HCT116 (cell line): ENCODE results near the gene MST1. TPM values are rescaled to one million over a fixed set of nuclear protein-coding genes. Genes with fewer than 3 reads are reported as not detected.

Source experiments
- ATAC-seq: fragments of 200-7000 bp; cut with Tn5 transposase; 2 replicates; pipeline ENCODE4 v1.9.1; 2020; ENCODE audit warnings: mild to moderate bottlenecking, moderate library complexity
- BruUV-seq: library from RNA; stranded (reverse); fragments of 400-500 nt; replicated peaks from 2 replicates; lab custom pipeline; 2021; lab: Mats Ljungman, UMichigan
- CTCF ChIA-PET: fragments of 300-600 bp; sonication (Branson Sonifier 250); formaldehyde crosslinking; loops from one replicate; lab custom pipeline; 2021; ENCODE audit warnings: antibody characterized with exemption; lab: Charles Lee
- POLR2A ChIA-PET: fragments of 300-600, 350-600 bp; sonication (Branson Sonifier 250); formaldehyde crosslinking; loops from one replicate; lab custom pipeline; 2021; ENCODE audit warnings: antibody characterized with exemption; lab: Charles Lee
- RAD21 ChIA-PET, 2 experiments: fragments of 300-600 bp; sonication (Branson Sonifier 250); formaldehyde crosslinking; loops; one replicate each; lab custom pipeline; 2023; ENCODE audit warnings: low total read pairs in 2 of 2; ENCODE audit not compliant: uncharacterized antibody in 2 of 2, unreplicated experiment in 2 of 2, low non-redundant PET in 1 of 2; lab: Charles Lee
- DNase-seq: peaks from one replicate; pipeline ENCODE4 v3.0.0-alpha.2; 2010; ENCODE audit warnings: low read depth, low spot score
- H2AFZ ChIP-seq: fragments of 200-600 bp; shearing (Covaris generic), sonication (generic); 2 replicates; pipeline ENCODE4 v1.6.1; 2017; ENCODE audit warnings: low read depth, mixed run types, mixed read lengths, antibody characterized with exemption, low read length; ENCODE audit not compliant: poor library complexity, severe bottlenecking
- H3K27ac ChIP-seq: 2 replicates; pipeline ENCODE4 v1.5.1; 2012; ENCODE audit warnings: low read depth, low read length
- H3K27me3 ChIP-seq: fragments of 200-600 bp; sonication (generic); 2 replicates; pipeline ENCODE4 v1.6.1; 2016; ENCODE audit warnings: mixed run types, low read length, mixed read lengths; ENCODE audit not compliant: insufficient read depth
- H3K36me3 ChIP-seq, 2 experiments: fragments of 200-500 bp in 1 of 2; fragments of 200-600 bp in 1 of 2; sonication (Bioruptor generic) in 1 of 2; sonication (generic) in 1 of 2; 2 replicates each; pipeline versions ENCODE4 v1.5.1 to v1.6.1; 2014 to 2016; ENCODE audit warnings: low read length in 2 of 2, inconsistent platforms in 1 of 2, mixed read lengths in 1 of 2, mixed run types in 1 of 2; ENCODE audit not compliant: insufficient read depth in 2 of 2, control insufficient read depth in 1 of 2
- H3K4me1 ChIP-seq, 2 experiments: fragments of 200-600 bp in 1 of 2; sonication (generic) in 1 of 2; 2 replicates each; pipeline versions ENCODE4 v1.5.1 to v1.6.1; 2012 to 2017; ENCODE audit warnings: low read length in 2 of 2, inconsistent platforms in 1 of 2, mild to moderate bottlenecking in 1 of 2, mixed read lengths in 1 of 2, mixed run types in 1 of 2, moderate library complexity in 1 of 2; ENCODE audit not compliant: insufficient read depth in 2 of 2, control insufficient read depth in 1 of 2
- H3K4me2 ChIP-seq: fragments of 200-600 bp; sonication (generic); 2 replicates; pipeline ENCODE4 v1.6.1; 2017; ENCODE audit warnings: mixed run types, low read length, mixed read lengths
- H3K4me3 ChIP-seq, 2 experiments: fragments of 200-600 bp in 1 of 2; sonication (generic) in 1 of 2; replicated peaks in 1 of 2; 2 replicates each; pipeline ENCODE4 v1.5.1; 2011 to 2016; ENCODE audit warnings: low read length in 2 of 2, control low read depth in 1 of 2, low read depth in 1 of 2, mild to moderate bottlenecking in 1 of 2, mixed read lengths in 1 of 2, mixed run types in 1 of 2
- H3K79me2 ChIP-seq: fragments of 200-600 bp; sonication (generic); 2 replicates; pipeline ENCODE4 v1.6.1; 2017; ENCODE audit warnings: mild to moderate bottlenecking, mixed run types, low read length, moderate library complexity, mixed read lengths; ENCODE audit not compliant: insufficient read depth
- H3K9ac ChIP-seq: fragments of 200-600 bp; sonication (generic); 2 replicates; pipeline ENCODE4 v1.6.1; 2016; ENCODE audit warnings: low read length, mixed read lengths
- H3K9me2 ChIP-seq: fragments of 200-600 bp; sonication (generic), shearing (Covaris generic); 2 replicates; pipeline ENCODE4 v1.6.1; 2017; ENCODE audit warnings: mixed run types, mild to moderate bottlenecking, moderate library complexity; ENCODE audit not compliant: insufficient read depth
- H3K9me3 ChIP-seq, 2 experiments: fragments of 200-500 bp in 1 of 2; fragments of 200-600 bp in 1 of 2; sonication (Bioruptor generic) in 1 of 2; sonication (generic) in 1 of 2; 2 replicates each; pipeline ENCODE4 v1.6.1; 2014 to 2017; ENCODE audit warnings: low read length in 2 of 2, mixed read lengths in 2 of 2, inconsistent platforms in 1 of 2, low read depth in 1 of 2, mild to moderate bottlenecking in 1 of 2, mixed run types in 1 of 2, moderate library complexity in 1 of 2; ENCODE audit not compliant: control insufficient read depth in 1 of 2, insufficient read depth in 1 of 2
- H4K20me1 ChIP-seq: fragments of 200-600 bp; sonication (generic), shearing (Covaris generic); 2 replicates; pipeline ENCODE4 v1.6.1; 2017; ENCODE audit warnings: mixed run types, mild to moderate bottlenecking, moderate library complexity; ENCODE audit not compliant: insufficient read depth
- ELF1 ChIP-seq: IDR thresholded peaks from 2 replicates; pipeline ENCODE4 v1.6.1; 2012; ENCODE audit warnings: low read depth, borderline replicate concordance
- FOSL1 ChIP-seq: IDR thresholded peaks from 2 replicates; pipeline ENCODE4 v1.6.1; 2012; ENCODE audit warnings: low read depth
- POLR2AphosphoS5 ChIP-seq: IDR thresholded peaks from 2 replicates; pipeline ENCODE4 v1.6.1; 2011; ENCODE audit warnings: mild to moderate bottlenecking, low read depth, low read length, moderate library complexity
- SP1 ChIP-seq: IDR thresholded peaks from 2 replicates; pipeline ENCODE4 v1.6.1; 2012; ENCODE audit warnings: low read depth
- SRF ChIP-seq: IDR thresholded peaks from 2 replicates; pipeline ENCODE4 v1.6.1; 2012; ENCODE audit warnings: low read depth
- YY1 ChIP-seq: IDR thresholded peaks from 2 replicates; pipeline ENCODE4 v1.6.1; 2011; ENCODE audit warnings: low read length, low read depth, moderate library complexity, mild to moderate bottlenecking; ENCODE audit not compliant: insufficient replicate concordance; ENCODE audit errors: extremely low read depth
- ZFX ChIP-seq: fragments of 450-650 bp; IDR thresholded peaks from 2 replicates; pipeline ENCODE4 v1.6.1; 2017
- ZNF274 ChIP-seq: fragments of 200-500 bp; sonication (Bioruptor generic); IDR thresholded peaks from 2 replicates; pipeline ENCODE4 v1.6.1; 2014; ENCODE audit warnings: mild to moderate bottlenecking, low read depth, low read length, inconsistent platforms
- intact Hi-C: fragments of 100-400 bp; cut with micrococcal nuclease; formaldehyde crosslinking; loops from 2 replicates; pipeline ENCODE4 v1.10.0; 2022
- total RNA-seq: library from RNA; stranded (reverse); gene quantifications from one replicate; pipeline ENCODE4 v1.2.1, GENCODE V29; 2021; ENCODE audit not compliant: unreplicated experiment
- TF ChIP-seq, protein P1 (sequence below): IDR thresholded peaks from 2 replicates; pipeline ENCODE4 v1.6.1; 2012
- TF ChIP-seq, protein P2 (sequence below), 3 experiments: fragments of 200-600 bp in 1 of 3; sonication (generic) in 1 of 3; IDR thresholded peaks in 2 of 3; conservative IDR thresholded peaks in 1 of 3; 2 replicates each; pipeline ENCODE4 v1.5.1; 2012 to 2017; ENCODE audit warnings: low read depth in 2 of 3, low read length in 2 of 3, antibody characterized with exemption in 1 of 3, borderline replicate concordance in 1 of 3, control low read depth in 1 of 3, mild to moderate bottlenecking in 1 of 3, mixed read lengths in 1 of 3, mixed run types in 1 of 3, moderate library complexity in 1 of 3; ENCODE audit not compliant: insufficient read depth in 1 of 3
- TF ChIP-seq, protein P3 (sequence below): IDR thresholded peaks from 2 replicates; pipeline ENCODE4 v1.6.1; 2012; ENCODE audit warnings: low read depth
- TF ChIP-seq, protein P4 (sequence below): IDR thresholded peaks from 2 replicates; pipeline ENCODE4 v1.6.1; 2011; ENCODE audit warnings: mild to moderate bottlenecking, low read length, moderate library complexity; ENCODE audit not compliant: insufficient replicate concordance; ENCODE audit errors: extremely low read depth

MST1 gene
- total RNA-seq, 1 experiment from 2014 or later: 15.4 TPM

DNA sequence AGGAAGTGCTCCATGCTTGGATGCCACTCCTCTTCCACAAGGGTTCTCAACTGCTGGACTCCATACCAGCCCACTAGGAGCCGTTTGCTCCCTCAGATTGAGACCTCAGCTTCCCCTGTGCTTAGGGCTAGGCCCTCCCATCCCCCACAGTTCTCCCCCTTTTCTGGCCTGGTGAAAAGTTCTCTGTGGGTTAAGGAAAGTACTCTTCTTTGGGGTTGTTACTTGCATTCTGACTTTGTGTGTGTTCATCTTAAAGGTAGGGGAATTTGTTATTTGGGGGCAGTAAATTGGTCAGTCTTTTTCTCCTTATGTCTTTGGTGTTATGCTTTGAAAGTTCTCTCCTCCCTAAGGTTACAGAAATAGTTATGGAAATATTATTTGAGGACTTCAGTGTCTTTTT is 39.1 kb downstream of the MST1 start:
- intact Hi-C loops: no loop called here
- no TSS peak for BruUV-seq
- H3K9me3 ChIP-seq: no peaks in the 10 kb centered on the region
- ATAC-seq (no peak), DNase-seq (no peak)
- H2AFZ ChIP-seq: no peak overlapping the region
- H3K4me3 ChIP-seq: no peak overlapping the region
- TF ChIP-seq SP1 (no peak), POLR2AphosphoS5 (no peak)
- H3K27me3 ChIP-seq: no peaks in the 10 kb centered on the region
- no peaks in the 10 kb centered on the region for H3K36me3 ChIP-seq
- ChIA-PET CTCF (no interaction called here), POLR2A (no interaction called here), RAD21 (interaction anchor here in 1 of 2 experiments (0.5 kb wide), 1 partner anchor 58 kb away, joined by 3 read pairs; no protein-coding TSS in a partner anchor)
- H3K9ac ChIP-seq: no peak overlapping the region
- no peak overlapping the region for H3K4me2 ChIP-seq
- H3K9me2 ChIP-seq: no peaks in the 10 kb centered on the region
- H3K4me1 ChIP-seq: peaks cover 4 to 17% of the 10 kb centered on the region in 2 experiments; a peak in 2 of 4 replicates
- H4K20me1 ChIP-seq: no peaks in the 10 kb centered on the region
- H3K27ac ChIP-seq: no peak overlapping the region
- no peaks in the 10 kb centered on the region for H3K79me2 ChIP-seq

DNA sequence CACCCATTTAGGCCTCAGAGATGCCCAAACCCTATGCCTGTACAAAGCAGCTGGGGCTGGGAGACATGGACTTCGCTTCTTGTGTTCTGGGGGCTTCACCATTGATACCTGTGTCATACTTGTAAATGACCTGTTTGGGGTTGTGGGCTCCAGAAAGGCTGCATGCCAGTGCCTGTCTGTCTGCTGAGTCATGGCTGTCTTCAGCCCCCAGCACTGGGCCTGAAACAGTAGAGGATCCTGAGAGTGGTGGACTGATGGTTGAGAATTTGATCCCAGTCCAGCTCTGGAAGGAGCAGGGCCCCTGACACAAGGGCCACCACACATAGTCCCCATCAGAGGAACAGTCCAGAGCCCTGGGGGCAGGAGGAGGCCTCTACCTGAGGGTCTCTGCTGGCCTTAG is 39.7 kb downstream of the MST1 start:
- Histone ChIP-seq H3K36me3 (no peaks in the 10 kb centered on the region), H3K9ac (no peak overlapping the region), H2AFZ (no peak overlapping the region), H3K27ac (no peak overlapping the region), H3K4me2 (no peak overlapping the region), H3K4me1 (peaks cover 4 to 17% of the 10 kb centered on the region in 2 experiments; a peak in 2 of 4 replicates), H3K9me2 (no peaks in the 10 kb centered on the region), H3K27me3 (no peaks in the 10 kb centered on the region), H3K4me3 (no peak overlapping the region), H3K79me2 (no peaks in the 10 kb centered on the region), H3K9me3 (no peaks in the 10 kb centered on the region), H4K20me1 (no peaks in the 10 kb centered on the region)
- BruUV-seq: no TSS peak
- DNase-seq (no peak), ATAC-seq (no peak)
- CTCF ChIA-PET: no interaction called here
- intact Hi-C loops: no loop called here
- RAD21 ChIA-PET: no interaction called here
- POLR2A ChIA-PET: no interaction called here
- TF ChIP-seq FOSL1 (no peak), ZNF274 (no peak), ELF1 (no peak), YY1 (no peak), SP1 (no peak), ZFX (no peak; the same call in 1 of the 2 replicates), SRF (no peak)
- TF ChIP-seq, protein P1, sequence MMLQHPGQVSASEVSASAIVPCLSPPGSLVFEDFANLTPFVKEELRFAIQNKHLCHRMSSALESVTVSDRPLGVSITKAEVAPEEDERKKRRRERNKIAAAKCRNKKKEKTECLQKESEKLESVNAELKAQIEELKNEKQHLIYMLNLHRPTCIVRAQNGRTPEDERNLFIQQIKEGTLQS: no peak
- TF ChIP-seq, protein P2, sequence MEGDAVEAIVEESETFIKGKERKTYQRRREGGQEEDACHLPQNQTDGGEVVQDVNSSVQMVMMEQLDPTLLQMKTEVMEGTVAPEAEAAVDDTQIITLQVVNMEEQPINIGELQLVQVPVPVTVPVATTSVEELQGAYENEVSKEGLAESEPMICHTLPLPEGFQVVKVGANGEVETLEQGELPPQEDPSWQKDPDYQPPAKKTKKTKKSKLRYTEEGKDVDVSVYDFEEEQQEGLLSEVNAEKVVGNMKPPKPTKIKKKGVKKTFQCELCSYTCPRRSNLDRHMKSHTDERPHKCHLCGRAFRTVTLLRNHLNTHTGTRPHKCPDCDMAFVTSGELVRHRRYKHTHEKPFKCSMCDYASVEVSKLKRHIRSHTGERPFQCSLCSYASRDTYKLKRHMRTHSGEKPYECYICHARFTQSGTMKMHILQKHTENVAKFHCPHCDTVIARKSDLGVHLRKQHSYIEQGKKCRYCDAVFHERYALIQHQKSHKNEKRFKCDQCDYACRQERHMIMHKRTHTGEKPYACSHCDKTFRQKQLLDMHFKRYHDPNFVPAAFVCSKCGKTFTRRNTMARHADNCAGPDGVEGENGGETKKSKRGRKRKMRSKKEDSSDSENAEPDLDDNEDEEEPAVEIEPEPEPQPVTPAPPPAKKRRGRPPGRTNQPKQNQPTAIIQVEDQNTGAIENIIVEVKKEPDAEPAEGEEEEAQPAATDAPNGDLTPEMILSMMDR (IDR thresholded peaks at IDR 0.05 in 2 of 3, conservative IDR thresholded peaks at IDR 0.05 in 1 of 3; ENCODE audit: borderline replicate concordance in 1 of 3, insufficient read depth in 1 of 3, low read depth in 2 of 3, low read length in 2 of 3): no peak
- TF ChIP-seq, protein P3, sequence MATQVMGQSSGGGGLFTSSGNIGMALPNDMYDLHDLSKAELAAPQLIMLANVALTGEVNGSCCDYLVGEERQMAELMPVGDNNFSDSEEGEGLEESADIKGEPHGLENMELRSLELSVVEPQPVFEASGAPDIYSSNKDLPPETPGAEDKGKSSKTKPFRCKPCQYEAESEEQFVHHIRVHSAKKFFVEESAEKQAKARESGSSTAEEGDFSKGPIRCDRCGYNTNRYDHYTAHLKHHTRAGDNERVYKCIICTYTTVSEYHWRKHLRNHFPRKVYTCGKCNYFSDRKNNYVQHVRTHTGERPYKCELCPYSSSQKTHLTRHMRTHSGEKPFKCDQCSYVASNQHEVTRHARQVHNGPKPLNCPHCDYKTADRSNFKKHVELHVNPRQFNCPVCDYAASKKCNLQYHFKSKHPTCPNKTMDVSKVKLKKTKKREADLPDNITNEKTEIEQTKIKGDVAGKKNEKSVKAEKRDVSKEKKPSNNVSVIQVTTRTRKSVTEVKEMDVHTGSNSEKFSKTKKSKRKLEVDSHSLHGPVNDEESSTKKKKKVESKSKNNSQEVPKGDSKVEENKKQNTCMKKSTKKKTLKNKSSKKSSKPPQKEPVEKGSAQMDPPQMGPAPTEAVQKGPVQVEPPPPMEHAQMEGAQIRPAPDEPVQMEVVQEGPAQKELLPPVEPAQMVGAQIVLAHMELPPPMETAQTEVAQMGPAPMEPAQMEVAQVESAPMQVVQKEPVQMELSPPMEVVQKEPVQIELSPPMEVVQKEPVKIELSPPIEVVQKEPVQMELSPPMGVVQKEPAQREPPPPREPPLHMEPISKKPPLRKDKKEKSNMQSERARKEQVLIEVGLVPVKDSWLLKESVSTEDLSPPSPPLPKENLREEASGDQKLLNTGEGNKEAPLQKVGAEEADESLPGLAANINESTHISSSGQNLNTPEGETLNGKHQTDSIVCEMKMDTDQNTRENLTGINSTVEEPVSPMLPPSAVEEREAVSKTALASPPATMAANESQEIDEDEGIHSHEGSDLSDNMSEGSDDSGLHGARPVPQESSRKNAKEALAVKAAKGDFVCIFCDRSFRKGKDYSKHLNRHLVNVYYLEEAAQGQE: no peak
- TF ChIP-seq, protein P4, sequence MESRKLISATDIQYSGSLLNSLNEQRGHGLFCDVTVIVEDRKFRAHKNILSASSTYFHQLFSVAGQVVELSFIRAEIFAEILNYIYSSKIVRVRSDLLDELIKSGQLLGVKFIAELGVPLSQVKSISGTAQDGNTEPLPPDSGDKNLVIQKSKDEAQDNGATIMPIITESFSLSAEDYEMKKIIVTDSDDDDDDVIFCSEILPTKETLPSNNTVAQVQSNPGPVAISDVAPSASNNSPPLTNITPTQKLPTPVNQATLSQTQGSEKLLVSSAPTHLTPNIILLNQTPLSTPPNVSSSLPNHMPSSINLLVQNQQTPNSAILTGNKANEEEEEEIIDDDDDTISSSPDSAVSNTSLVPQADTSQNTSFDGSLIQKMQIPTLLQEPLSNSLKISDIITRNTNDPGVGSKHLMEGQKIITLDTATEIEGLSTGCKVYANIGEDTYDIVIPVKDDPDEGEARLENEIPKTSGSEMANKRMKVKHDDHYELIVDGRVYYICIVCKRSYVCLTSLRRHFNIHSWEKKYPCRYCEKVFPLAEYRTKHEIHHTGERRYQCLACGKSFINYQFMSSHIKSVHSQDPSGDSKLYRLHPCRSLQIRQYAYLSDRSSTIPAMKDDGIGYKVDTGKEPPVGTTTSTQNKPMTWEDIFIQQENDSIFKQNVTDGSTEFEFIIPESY: no peak
